SK-N-SH (cell line): ENCODE measurements around the gene MGAT1.

ENCODE experiments used
- CTCF ChIP-seq: fragments of 200-600 bp; sonication (generic); IDR thresholded peaks from 2 replicates; pipeline ENCODE4 v1.6.1; 2017; ENCODE audit warnings: antibody characterized with exemption, mild to moderate bottlenecking, moderate library complexity
- EP300 ChIP-seq, 2 experiments: IDR thresholded peaks; 2 replicates each; pipeline versions ENCODE4 v1.4.0 to v1.6.1; 2012; ENCODE audit warnings: borderline replicate concordance in 1 of 2, low read depth in 1 of 2, low read length in 1 of 2
- FOXM1 ChIP-seq: IDR thresholded peaks from 2 replicates; pipeline ENCODE4 v1.4.0; 2012; ENCODE audit warnings: low read depth, mild to moderate bottlenecking
- JUND ChIP-seq: IDR thresholded peaks from 2 replicates; pipeline ENCODE4 v1.4.0; 2012
- MAX ChIP-seq: IDR thresholded peaks from 2 replicates; pipeline ENCODE4 v1.4.0; 2012; ENCODE audit warnings: low read depth
- RFX5 ChIP-seq: IDR thresholded peaks from 2 replicates; pipeline ENCODE4 v1.6.1; 2012; ENCODE audit warnings: mild to moderate bottlenecking, improper control_type of control experiment, low read length
- SIN3A ChIP-seq: IDR thresholded peaks from 2 replicates; pipeline ENCODE4 v1.6.1; 2012; ENCODE audit warnings: low read depth, mild to moderate bottlenecking, low read length, moderate library complexity, borderline replicate concordance
- SMC3 ChIP-seq: IDR thresholded peaks from 2 replicates; pipeline ENCODE4 v1.6.1; 2012; ENCODE audit warnings: low read depth, low read length, improper control_type of control experiment
- TCF12 ChIP-seq: IDR thresholded peaks from 2 replicates; pipeline ENCODE4 v1.4.0; 2012
- YY1 ChIP-seq: IDR thresholded peaks from 2 replicates; pipeline ENCODE4 v1.4.0; 2012; ENCODE audit warnings: low read depth, mild to moderate bottlenecking
- TF ChIP-seq, protein P1 (sequence below): IDR thresholded peaks from 2 replicates; pipeline ENCODE4 v1.6.1; 2012; ENCODE audit warnings: mild to moderate bottlenecking, low read depth, low read length, moderate library complexity

- TF ChIP-seq CTCF (no peak), YY1 (no peak), JUND (no peak), RFX5 (no peak), MAX (no peak), FOXM1 (no peak), EP300 (IDR thresholded peaks at IDR 0.05; ENCODE audit: borderline replicate concordance in 1 of 2, low read depth in 1 of 2, low read length in 1 of 2) (no peak), SMC3 (no peak), TCF12 (no peak), SIN3A (no peak)
- TF ChIP-seq, protein P1, sequence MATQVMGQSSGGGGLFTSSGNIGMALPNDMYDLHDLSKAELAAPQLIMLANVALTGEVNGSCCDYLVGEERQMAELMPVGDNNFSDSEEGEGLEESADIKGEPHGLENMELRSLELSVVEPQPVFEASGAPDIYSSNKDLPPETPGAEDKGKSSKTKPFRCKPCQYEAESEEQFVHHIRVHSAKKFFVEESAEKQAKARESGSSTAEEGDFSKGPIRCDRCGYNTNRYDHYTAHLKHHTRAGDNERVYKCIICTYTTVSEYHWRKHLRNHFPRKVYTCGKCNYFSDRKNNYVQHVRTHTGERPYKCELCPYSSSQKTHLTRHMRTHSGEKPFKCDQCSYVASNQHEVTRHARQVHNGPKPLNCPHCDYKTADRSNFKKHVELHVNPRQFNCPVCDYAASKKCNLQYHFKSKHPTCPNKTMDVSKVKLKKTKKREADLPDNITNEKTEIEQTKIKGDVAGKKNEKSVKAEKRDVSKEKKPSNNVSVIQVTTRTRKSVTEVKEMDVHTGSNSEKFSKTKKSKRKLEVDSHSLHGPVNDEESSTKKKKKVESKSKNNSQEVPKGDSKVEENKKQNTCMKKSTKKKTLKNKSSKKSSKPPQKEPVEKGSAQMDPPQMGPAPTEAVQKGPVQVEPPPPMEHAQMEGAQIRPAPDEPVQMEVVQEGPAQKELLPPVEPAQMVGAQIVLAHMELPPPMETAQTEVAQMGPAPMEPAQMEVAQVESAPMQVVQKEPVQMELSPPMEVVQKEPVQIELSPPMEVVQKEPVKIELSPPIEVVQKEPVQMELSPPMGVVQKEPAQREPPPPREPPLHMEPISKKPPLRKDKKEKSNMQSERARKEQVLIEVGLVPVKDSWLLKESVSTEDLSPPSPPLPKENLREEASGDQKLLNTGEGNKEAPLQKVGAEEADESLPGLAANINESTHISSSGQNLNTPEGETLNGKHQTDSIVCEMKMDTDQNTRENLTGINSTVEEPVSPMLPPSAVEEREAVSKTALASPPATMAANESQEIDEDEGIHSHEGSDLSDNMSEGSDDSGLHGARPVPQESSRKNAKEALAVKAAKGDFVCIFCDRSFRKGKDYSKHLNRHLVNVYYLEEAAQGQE: no peak
These were observed 10.9 kb downstream of the MGAT1 start for GRCh38 chr5:180791611-180792213.
